Mesodermal cell (in vitro differentiated cells): ENCODE measurements around the gene GABRR3.
"Not testable (repeated sequence)": the region's sequence is repeated elsewhere in the genome, so short reads cannot be mapped to it uniquely, and the experiment has no call there.

Experiments
- H3K27ac ChIP-seq: 2 replicates; pipeline ENCODE4 v1.7.0; 2013; ENCODE audit warnings: mild to moderate bottlenecking, low read depth, low read length, moderate library complexity; ENCODE audit not compliant: severe bottlenecking
- H3K36me3 ChIP-seq: 2 replicates; pipeline ENCODE4 v1.7.1; 2013; ENCODE audit warnings: mild to moderate bottlenecking, low read length, moderate library complexity; ENCODE audit not compliant: control insufficient read depth, insufficient read depth
- H3K4me1 ChIP-seq: one replicate; pipeline ENCODE4 v1.7.1; 2013; ENCODE audit warnings: mild to moderate bottlenecking, low read length; ENCODE audit not compliant: insufficient read depth, control insufficient read depth, poor library complexity, severe bottlenecking
- H3K4me3 ChIP-seq: 2 replicates; pipeline ENCODE4 v1.7.0; 2013; ENCODE audit warnings: low read length, control low read depth, mild to moderate bottlenecking; ENCODE audit not compliant: insufficient read depth, poor library complexity, severe bottlenecking; ENCODE audit errors: extremely low read depth
- H3K9me3 ChIP-seq: 2 replicates; pipeline ENCODE4 v1.7.1; 2013; ENCODE audit warnings: mild to moderate bottlenecking, low read length, moderate library complexity; ENCODE audit not compliant: control insufficient read depth
- WGBS, 2 experiments: methylation state at CpG; one replicate each; pipeline ENCODE4 v1.1.5; 2013; ENCODE audit warnings: missing lambda C conversion rate in 2 of 2; ENCODE audit not compliant: insufficient coverage in 2 of 2; 5-methylcytosine and 5-hydroxymethylcytosine counted together

GABRR3 gene

DNA sequence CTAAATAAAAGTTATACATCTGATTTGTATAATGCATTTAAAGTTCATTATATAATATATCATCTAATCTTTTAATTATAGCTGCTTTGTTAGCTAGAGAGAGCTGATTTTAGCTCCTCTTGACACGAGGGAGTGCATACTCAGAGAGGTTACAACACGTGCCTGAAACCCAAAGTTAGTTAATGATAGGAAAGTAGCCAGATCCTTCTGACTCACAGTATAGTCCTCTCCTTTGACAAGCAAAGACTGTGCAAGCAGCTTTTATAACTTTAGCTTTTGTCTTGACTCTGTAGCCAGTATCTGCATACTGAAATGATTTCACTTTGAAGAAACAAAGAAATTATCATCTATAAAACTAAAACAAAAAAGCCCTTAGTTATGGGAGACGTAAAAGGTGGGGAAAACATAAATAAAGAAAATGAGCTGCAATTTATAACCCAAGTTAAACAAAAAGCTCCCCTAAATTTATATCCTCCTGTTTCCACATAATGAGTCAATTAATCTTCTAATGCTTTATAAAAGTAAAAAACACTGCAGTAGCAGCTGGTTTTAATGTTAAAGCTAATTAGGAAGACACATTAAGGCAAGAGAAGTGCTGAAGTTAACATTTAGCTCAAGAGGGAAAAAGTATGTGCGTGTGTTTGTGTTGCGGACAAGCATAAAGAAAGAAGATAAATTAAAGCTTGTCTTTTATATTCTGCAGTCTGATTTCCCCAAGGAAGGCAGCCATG lies 13.1 kb downstream of the GABRR3 start:
- no peak overlapping the region for H3K4me3 ChIP-seq
- H3K4me1 ChIP-seq: no peaks in the 10 kb centered on the region
- no peaks in the 10 kb centered on the region for H3K36me3 ChIP-seq
- no peak overlapping the region for H3K27ac ChIP-seq
- 66 to 89% methylated on average over 3 to 4 of the region's 5 CpGs for WGBS, 2 experiments
- H3K9me3 ChIP-seq: no peaks in the 10 kb centered on the region

DNA sequence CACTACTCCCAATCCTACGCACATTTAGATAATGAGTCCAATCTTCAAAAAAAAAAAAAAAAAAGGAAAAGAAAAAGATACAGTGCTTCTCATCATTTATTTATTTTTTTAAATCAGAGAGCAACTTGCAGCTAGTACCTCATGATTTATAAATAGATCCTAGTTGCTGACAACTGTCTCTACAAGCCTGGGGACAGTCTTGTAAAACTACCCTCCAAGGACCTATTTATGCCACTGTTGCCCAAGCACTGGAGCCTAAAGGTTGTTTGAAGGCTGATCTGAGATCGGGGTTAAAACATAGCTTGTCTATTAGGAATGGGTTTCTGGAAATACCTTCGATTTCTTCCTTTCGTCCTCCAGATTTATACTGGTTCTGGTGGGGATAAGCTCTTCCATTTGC lies 14.7 kb downstream of the GABRR3 start:
- no peak overlapping the region for H3K4me3 ChIP-seq
- 96 to 100% methylated on average over 1 to 3 of the region's 4 CpGs for WGBS, 2 experiments
- no peaks in the 10 kb centered on the region for H3K4me1 ChIP-seq
- H3K27ac ChIP-seq: no peak overlapping the region
- no peaks in the 10 kb centered on the region for H3K9me3 ChIP-seq
- no peaks in the 10 kb centered on the region for H3K36me3 ChIP-seq

DNA sequence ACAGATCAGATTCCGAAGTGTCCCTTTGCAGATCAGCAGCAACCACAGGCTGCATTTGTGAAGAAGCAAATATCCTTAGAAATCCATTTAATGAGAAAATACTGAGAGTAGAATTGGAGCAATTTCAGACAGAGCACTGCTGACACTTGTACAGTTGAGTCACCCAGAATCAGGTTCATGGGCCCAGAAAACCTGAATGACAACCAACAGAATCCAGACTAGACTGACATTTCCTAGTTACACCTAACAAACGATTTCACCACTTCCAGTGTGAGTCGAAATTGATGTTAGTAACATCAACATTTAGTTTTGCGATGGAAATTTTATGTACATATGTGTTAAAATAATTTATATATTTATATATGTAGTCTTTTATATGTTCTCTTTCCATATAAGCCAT lies 16.8 kb downstream of the GABRR3 start:
- WGBS, 2 experiments: no CpG with 5 or more reads among the region's 4 CpGs
- Histone ChIP-seq H3K4me1 (no peaks in the 10 kb centered on the region), H3K36me3 (no peaks in the 10 kb centered on the region), H3K27ac (no peak overlapping the region), H3K4me3 (no peak overlapping the region), H3K9me3 (no peaks in the 10 kb centered on the region)

DNA sequence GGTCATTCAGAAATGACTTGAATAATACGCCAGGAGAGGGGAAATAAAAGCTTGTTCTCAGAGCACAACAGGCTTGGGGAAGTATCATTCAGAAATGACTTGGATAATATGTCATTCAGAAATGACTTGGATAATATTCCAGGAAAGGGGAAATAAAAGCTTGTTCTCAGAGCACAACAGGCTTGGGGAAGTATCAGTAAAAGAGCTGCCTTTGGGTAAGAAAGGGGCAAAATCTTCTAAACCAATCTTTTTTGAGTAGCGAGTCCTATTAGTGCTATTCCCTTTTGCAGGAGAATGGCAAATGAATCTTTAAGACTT lies 20.9 kb downstream of the GABRR3 start:
- H3K27ac ChIP-seq: no peak overlapping the region
- no peaks in the 10 kb centered on the region for H3K36me3 ChIP-seq
- no peaks in the 10 kb centered on the region for H3K9me3 ChIP-seq
- H3K4me3 ChIP-seq: no peak overlapping the region
- H3K4me1 ChIP-seq: no peaks in the 10 kb centered on the region
- 93 to 100% methylated on average over 2 of the region's 2 CpGs for WGBS, 2 experiments

DNA sequence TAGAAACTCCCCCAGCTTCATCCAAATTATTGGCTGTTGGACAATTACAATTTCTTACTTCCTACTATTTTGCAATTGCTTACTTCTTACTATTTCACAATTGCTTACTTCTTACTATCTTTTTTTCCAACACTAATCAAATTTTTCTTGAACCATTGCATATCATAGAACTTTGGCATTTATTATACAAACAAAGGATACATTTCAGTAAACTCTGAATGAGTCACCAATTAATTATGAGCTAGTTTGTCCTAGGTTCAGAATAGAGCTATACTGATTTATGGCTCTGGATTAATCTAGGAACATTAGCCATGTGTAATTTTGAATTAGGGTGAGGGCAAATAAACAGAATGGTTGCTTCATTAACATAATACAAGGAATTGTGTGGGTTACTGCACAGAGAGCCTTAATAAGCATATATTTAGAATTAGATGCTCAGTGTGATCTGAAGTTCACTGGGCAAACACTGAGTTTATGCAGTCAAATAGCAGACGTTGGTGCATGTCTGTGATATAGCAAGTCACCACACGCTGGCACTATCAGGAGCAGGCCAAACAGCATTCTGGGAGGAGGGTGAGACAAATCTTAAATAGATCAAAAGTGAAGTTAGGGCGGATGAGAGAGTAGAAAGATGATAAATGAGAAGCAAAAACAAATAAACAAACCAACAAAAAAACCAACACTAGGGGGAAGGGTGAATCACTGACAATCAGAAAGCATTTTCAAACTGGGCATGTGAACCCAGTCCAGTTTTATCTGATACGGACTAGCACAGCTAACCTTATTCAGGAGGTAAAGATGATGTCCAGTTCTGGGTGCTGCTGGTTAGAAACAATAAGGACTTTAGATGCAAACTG lies 21.5 kb downstream of the GABRR3 start:
- H3K9me3 ChIP-seq: no peaks in the 10 kb centered on the region
- H3K27ac ChIP-seq: no peak overlapping the region
- no peaks in the 10 kb centered on the region for H3K4me1 ChIP-seq
- H3K4me3 ChIP-seq: no peak overlapping the region
- no peaks in the 10 kb centered on the region for H3K36me3 ChIP-seq
- 72 to 88% methylated on average over 2 to 3 of the region's 4 CpGs for WGBS, 2 experiments

DNA sequence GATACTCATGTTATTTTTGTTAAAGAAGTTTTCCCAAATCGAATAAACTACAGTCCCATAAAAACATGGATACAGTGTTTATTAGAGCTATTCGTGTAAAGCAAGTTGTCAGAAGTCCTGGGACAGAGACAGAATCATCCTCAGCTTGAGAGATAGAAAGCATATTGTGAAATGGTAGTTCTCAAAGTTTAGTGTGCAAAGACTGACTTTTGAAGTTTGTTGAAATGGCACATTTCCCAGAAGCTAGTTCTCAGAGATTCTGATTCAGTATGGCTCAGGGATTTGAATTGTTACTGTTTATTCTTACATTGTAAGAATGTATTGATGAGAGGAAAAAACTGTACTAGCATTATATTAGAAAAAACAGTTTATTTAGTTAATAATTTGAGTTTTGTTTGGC lies 22.1 kb downstream of the GABRR3 start:
- H3K4me3 ChIP-seq: no peak overlapping the region
- no peaks in the 10 kb centered on the region for H3K4me1 ChIP-seq
- no peaks in the 10 kb centered on the region for H3K9me3 ChIP-seq
- WGBS, 2 experiments: 100% methylated on average over 1 of the region's 2 CpGs
- H3K36me3 ChIP-seq: no peaks in the 10 kb centered on the region
- H3K27ac ChIP-seq: no peak overlapping the region

DNA sequence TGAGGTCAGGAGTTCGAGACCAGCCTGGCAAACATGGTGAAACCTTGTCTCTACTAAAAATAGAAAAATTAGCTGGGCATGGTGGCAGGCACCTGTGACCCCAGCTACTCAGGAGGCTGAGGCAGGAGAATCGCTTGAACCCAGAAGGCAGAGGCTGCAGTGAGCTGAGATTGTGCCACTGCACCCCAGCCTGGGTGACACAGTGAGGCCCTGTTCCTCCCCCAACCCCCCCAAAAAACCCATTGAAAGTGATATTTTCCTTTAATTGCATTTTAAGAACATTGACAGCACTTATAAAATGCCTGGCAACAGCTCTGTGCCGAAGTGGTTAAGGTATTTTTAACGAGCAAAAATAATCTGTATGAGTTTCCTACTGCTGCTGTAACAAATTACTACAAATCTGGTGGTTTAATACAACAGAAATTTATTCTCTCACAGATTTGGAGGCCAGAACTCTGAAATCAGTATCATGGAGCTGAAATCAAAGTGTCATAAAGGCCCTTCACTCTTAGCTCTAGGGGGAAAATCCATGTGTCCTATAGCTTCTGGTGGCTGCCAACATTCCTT lies 24.1 kb downstream of the GABRR3 start:
- H3K36me3 ChIP-seq, H3K9me3 ChIP-seq, H3K27ac ChIP-seq, H3K4me3 ChIP-seq, H3K4me1 ChIP-seq: not testable (repeated sequence)
- WGBS, 2 experiments: 86 to 90% methylated on average over 1 to 4 of the region's 4 CpGs

DNA sequence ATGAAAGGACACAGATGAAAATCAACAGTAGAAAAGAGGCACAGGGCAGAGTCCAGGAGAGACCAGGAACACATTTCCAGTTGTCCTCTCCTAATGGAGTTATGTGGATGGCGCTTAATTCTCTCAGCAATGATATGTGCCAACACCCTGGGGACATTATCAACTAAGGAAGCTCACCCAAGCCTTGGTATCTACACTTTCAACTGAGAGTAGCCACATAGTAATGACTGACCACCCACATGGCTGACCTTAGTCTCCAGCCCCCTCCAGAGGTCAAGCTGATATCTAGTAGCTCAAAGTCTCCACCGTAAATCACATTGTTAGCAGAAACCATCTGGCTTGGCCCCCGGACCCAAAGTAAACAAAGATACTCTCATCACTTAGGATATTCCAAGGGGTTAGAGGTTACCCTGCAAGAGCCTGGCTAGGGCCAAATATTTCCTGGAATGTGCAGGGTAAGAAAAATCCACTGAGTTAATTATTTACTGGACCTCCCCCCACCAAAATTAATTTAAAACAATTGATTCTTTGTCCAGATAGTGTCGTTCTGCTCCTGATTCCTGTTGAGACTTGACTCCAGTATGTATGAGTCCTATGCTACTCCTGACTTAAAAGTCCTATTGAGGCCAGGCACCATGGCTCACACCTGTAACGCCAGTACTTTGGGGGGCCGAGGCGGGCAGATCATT lies 24.8 kb downstream of the GABRR3 start:
- H3K36me3 ChIP-seq: no peaks in the 10 kb centered on the region
- H3K27ac ChIP-seq: no peak overlapping the region
- no peak overlapping the region for H3K4me3 ChIP-seq
- 89 to 95% methylated on average over 5 to 6 of the region's 7 CpGs for WGBS, 2 experiments
- H3K4me1 ChIP-seq: no peaks in the 10 kb centered on the region
- no peaks in the 10 kb centered on the region for H3K9me3 ChIP-seq

DNA sequence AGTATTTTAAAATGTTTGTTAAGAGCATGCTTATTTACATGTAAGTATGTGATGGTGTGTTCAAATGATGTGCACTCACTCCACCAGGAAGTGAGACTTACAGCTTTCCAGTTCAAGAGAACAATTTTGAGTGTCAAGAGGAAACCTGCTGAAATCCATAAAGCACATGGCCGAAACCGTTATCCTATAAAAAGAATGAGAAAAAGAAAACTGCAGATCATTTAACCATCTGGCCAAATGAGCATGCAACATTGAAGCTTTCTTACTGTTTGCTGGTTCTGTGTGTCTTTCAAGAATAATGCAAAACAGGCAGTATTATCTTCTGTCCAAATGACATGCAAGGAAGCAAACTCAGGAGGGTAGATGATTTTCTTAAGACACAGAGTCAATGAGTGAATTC lies 26.3 kb downstream of the GABRR3 start:
- Histone ChIP-seq H3K27ac (no peak overlapping the region), H3K9me3 (no peaks in the 10 kb centered on the region), H3K36me3 (no peaks in the 10 kb centered on the region), H3K4me1 (no peaks in the 10 kb centered on the region), H3K4me3 (no peak overlapping the region)
- 100% methylated on average over 2 of the region's 2 CpGs for WGBS, 2 experiments

DNA sequence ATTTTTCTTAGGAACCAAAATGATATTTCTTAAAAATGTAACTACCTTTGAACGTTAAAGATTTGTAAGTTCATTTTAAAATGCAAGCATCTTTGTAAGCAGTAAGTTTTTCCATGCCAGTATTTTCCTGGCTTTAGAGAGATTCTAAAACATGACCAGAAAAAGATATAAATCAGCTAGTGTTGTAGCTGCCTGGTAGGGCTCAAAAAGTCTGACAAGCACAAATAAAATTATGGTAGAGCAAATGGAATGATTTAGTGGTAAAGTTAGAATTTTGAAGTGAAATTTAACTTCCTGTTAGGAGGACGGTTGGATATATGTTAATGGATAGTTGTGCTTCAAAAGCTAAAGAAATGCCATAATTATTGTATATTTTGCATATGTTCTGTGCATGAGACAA lies 29.7 kb downstream of the GABRR3 start:
- WGBS, 2 experiments: 100% methylated on average over 2 of the region's 2 CpGs; no CpG with 5 or more reads in 1 of the 2 experiments
- no peaks in the 10 kb centered on the region for H3K36me3 ChIP-seq
- no peak overlapping the region for H3K27ac ChIP-seq
- no peaks in the 10 kb centered on the region for H3K9me3 ChIP-seq
- no peaks in the 10 kb centered on the region for H3K4me1 ChIP-seq
- H3K4me3 ChIP-seq: no peak overlapping the region
